GM19193 (cell line): Measurements from ENCODE around the gene VAMP5.
A peak's percentile ranks its signal among the peaks of the same experiment; 100 is the strongest.

Experiments used
- POLR2A ChIP-seq: IDR thresholded peaks from 4 replicates; pipeline ENCODE4 v1.6.1; 2011; ENCODE audit not compliant: insufficient read depth, insufficient read length; ENCODE audit errors: extremely low read depth

The VAMP5 gene

DNA sequence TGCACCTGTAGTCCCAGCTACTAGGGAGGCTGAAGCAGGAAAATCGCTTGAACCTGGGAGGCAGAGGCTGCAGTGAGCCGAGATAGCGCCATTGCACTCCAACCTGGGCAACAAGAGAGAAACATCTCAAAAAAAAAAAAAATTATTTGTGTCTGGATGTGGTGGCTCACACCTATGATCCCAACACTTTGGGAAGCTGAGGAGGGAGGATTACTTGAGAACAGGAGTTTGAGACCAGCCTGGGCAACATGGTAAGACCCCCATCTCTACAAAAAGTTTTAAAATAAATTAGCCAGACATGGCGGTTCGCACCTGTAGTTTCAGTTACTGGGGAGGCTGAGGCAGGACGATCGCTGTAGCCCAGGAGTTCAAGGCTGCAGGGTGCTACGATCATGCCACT is 8.5 kb upstream of the VAMP5 start:
- no peak for TF ChIP-seq POLR2A

DNA sequence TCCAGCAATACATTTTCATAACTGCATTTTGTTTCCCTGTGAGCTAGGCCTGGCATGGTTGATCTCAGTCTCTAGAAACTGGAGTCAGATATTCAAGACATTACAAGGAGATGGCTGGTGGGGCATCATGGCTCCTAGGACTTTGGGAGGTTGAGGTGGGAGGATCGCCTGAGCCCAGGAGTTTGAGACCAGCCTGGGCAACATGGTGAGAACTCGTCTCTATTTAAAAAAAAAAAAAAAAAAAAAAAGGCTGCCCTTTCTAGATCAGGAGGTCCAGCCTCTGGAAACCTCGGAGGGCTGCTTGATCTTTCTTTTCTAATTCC is 7.2 kb upstream of the VAMP5 start:
- TF ChIP-seq POLR2A, result no peak

DNA sequence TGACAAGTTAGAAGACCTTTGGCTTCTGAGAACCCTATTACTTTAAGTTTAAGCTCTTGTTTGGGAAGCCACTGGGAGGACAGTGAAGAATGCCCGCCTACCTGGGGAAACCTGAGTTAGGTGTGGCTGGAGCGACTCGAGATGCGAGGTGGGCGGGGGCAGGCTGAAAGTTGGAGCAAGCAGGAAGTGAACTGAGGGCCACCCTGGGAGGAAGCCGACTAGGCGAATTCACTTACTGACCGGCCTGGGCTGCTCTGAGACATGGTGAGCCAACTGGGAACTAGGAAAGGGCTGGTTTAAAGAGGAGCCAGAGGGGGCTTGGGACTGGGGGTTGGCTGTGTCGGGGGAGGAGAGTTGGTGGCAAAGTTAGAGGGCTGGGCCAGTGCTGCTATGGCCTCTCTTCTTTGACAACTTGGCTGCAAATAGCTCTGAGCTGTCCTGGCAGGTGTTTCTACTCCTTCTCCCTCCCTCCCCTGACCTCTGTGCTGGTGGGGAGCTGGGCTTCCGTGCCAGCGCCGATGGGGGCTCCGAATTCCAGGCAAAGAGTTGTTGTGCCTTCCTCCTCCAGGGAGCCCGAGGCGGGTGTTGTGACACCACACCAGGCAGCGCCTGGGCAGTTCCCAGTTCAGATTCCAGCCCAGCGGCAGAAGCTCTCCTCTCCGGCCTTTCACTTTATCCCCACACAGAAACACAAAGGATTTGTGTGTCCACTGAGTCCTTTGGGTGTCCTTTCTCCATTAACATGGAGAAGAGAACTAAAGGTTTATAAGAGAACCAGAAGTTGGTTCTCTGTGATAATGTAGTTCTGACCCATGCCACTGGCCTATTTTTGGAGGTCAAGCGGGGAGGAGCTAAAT is 6.6 kb upstream of the VAMP5 start, which contains the start of gene VAMP8:
VAMP8 (plus strand) TSS at position 201 of the 857 bp plus-strand sequence; CDS start at position 262, 61 bp downstream.
- peak; percentile 62 for TF ChIP-seq POLR2A

DNA sequence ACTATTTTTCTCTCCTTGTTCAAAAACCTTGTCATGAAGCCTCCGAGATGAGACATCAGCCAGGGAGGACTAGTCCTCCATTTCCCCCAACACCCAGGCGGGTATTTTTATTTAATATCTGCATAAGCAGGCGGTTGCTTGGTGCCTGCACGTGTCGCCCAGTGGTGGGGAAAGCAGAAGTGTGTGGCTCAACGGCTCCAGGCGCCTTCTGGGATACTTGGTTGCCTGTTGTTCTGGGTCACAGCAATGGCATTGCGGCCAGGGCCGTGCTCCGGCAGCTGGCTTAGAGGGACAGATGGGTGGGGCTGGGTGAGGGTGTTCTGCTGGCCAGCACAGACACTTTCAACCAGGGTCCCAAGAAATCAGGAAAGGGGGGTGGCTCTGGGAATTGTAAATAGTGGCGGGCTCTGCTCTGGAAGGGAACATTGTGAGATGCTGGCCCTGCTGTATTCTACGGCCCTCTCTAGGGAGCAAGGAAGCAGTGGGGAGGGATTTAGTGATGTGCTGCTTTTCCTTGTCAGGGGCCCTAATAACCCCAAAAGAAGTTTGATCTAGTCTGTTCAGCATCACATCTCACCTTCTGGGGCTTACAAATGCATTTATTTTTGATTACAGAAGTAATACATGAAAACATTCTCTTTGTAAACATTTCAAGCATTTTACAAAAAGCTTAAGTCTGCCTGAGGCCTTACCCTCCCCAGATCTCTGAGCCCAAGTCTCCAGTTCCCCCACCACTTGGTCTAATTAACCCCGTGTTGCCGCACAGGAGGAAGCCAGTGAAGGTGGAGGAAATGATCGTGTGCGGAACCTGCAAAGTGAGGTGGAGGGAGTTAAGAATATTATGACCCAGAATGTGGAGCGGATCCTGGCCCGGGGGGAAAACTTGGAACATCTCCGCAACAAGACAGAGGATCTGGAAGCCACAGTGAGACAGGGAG is 5.7 kb upstream of the VAMP5 start:
- no peak for TF ChIP-seq POLR2A

DNA sequence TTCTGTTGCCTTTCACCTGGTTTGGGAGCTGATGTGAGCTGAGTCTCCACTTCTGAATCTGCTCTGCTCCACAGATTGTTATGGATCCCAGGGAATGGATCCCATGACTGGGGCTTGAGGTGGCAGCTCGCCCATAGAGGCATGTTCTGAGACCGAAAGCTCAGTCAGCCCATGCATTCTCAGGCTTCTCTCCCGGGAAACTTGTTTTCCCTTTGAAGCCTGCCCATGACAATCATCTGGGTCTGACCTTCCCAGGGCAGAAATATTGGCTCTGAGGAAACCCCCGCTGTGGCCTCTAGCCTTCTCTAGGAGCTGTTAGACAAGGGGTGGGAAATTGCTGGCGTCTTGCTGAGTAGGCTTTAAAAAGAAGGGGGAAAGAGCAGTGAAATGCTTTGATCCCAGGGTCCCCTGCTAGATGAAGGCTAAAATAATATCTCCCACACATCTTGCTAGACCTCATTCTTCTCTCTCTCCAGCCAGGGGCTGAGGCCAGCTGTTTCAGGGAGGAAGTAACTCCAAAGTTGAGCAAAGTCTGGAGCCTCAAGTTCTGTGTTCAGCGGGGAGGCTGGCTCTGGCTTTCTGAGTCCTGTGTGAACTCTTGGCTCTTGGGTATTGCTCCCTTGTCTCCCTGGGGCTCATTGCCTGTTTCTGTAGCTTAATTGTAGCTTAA is 4.8 kb upstream of the VAMP5 start:
- TF ChIP-seq POLR2A, result no peak

DNA sequence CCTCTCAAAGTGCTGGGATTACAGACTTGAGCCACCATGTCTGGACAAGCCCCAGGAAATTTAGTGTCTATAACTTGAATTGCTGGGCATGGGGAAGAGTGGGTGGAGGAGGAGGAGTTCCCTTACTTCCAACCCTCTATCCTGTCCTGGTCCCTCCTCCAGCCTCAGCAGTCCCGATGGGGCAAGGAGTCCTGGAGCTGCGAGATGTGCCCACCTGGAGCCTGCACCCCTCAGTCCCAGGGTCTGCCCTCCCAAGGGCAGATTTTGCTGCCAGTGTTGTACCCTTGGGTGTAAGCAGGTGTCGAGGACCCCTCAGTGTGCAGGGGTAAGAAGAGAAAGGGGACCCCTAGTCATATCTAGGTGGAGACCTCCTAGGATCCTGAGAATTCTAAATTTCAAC is 4.0 kb upstream of the VAMP5 start:
- TF ChIP-seq POLR2A, result no peak

DNA sequence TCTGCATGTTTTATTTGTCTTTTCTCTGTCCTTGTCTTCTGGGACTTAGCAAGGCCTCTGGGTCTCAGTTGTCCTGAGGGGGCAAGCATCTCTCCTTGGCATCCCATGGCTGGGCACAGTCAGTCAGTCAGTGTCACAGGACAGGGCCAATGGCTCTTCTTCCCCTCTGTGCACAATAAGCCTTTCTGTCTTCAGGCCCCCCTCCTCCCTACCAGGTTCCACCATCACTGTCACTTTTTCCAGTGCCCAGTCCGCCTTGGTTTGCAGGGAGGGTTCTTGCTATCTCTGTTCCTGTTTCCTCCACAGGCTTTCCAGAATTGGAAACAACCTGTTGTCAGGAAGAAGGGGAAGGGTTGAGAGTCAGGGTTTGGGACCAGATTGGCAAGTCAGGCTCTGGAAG is 1.7 kb upstream of the VAMP5 start:
- no peak for TF ChIP-seq POLR2A

DNA sequence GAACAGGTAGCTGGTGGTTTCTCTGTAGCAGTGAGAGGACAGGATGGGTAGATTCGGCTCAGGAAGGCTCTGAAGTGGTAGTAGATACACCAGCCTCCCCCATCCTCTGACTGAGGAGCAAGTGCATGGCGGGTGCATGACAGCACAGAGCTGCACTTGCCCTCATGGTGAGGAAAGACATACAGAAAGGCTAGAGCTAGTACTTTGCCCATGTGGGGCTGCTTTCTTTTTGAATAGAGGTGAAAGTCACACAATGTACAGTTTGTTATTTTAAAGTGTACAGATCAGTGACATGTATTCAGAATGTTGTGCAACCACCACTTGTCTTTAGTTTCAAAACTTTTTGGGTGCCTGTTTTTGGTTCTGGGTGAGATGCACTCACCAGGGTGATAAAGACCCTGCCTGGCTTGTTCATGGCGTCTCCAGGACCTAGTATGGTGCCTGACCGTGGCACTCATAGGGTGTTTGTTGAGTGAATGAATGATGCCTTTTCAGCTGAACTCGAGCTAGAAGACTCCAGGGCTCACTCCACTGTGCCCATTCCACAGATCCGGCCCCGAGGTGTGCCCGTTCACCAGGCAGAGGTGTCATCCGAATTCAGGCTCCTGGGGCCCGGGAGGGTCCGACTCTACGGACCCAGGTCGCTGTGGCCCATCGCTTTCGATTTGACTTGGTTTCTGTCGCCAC is 421 bp upstream of the VAMP5 start:
- TF ChIP-seq POLR2A, result no peak

DNA sequence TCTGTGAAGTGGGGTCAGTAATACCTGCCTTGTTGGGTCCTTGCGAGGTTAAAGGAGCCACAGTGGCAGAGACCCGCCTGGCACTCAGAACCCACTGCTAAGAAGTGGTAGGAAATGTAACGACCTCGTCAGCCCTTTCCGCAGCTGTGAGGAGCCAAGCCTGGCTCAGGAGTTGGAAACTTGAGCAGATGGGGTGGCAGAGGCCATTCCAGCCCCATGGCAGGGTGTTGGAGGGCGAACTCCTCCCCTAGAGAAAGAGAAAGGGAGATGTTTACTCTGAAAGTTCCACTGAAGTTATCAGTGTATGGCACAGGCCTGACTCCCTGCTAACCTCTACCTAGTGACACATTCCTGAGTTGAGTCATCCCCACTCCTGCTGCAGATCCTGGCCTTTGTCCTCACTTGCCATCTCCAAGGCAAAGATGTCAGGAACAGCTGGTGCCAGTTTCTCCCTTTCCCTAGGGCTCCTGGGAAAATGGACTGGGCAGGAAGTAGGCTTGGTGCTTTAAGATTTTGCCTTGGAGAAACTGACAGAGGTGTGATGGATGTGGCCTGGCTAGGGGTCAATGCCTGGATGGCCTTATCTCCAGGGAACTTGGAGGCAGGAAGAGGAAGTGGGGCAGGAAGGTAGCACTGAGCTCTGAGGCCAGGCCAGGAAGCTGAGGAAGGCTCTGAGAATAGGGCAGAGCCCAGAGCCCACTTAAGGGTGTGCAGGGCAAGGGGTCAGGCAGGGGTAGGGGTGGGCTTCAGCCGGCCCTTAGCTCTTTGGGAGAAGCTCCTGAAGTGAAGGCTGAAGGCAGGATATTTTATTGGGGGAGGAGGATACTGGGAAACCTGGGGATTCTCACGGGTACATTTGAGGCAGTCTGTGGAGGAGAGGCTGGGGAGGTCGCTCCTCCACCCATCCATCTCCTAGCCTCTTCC is 888 bp downstream of the VAMP5 start:
- TF ChIP-seq POLR2A, result no peak

DNA sequence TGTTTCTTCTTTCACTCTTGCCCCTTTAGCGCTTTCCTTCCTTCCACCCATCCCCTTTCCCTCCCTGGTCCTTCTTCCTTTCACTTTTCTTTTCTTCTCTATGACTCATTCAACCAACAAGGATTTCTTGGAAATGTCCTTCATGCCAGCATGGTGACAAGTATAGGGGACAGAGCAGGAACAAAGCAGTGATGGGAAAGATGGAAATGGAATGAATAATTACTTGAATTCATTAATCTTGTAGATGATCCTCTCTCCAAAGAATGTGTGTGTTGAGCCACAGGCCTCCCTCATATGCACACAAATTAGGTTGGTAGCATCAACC is 1.5 kb downstream of the VAMP5 start:
- no peak for TF ChIP-seq POLR2A

DNA sequence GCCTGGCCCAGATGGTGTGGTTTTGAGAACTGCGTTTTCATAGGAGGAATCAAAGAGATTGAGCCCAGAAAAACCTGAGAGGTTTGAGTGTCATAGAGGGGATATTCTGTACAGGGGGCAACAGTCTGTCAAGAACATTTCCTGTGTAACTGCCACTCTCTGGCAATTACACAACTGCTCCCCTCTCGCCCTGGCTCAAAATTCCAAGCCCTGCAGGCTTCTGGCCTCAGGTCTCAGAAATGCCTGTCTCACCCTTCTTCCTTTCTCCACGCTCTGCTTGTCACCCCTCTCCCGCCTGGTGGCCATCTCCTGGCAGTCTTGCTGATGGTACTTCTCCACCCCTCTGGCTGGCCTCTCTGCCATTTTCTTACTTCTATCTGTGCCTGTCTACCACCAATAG is 4.0 kb downstream of the VAMP5 start:
- no peak for TF ChIP-seq POLR2A

DNA sequence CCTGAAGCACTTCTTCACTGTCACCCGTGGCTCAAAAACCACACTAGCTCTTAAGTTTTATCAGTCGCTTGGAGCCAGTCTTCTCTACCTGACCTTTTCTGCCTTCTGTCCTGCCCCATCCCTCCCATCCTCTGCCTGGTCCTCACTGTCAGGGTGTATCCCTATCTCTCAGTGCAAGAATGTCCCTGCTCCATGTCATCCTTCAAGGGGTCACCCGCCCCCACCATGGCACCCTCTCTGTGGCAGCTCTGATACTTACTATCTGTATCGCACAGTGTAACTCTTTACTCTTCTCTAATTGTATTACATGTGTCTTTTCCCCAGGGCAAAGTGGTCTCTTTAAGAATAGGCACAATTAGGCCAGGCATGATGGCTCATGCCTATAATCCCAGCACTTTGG is 4.4 kb downstream of the VAMP5 start:
- TF ChIP-seq POLR2A, result no peak

DNA sequence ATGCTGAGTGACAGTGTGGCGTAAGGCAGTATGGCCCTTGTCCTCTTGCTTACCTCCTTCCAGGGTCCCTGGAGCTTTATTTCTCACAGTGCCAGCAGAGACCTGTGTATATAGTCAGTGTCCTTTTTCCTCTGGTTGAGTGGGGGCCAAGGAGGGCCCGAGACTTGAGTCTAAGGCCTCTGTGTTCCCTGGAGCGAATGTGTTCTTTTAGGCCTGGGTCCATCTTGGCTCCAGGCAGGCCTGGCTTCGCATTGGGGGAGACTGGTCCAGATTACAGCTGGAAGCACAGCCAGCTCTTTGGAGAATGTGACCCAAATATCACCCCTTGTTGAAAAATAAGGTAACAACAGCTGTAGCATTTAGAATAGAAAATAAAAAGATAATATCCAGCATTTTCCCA is 5.0 kb downstream of the VAMP5 start:
- TF ChIP-seq POLR2A, result no peak
